GM18498 (cell line): ENCODE measurements around the gene ZBTB8A.
"Not testable (repeated sequence)": the region's sequence is repeated elsewhere in the genome, so short reads cannot be mapped to it uniquely, and the experiment has no call there.

Experiments
- ATAC-seq: cut with Tn5 transposase; IDR thresholded peaks from one replicate; pipeline ENCODE4 v1.9.1; 2021; ENCODE audit warnings: mild to moderate bottlenecking, moderate library complexity; ENCODE audit not compliant: unreplicated experiment

The ZBTB8A gene

DNA sequence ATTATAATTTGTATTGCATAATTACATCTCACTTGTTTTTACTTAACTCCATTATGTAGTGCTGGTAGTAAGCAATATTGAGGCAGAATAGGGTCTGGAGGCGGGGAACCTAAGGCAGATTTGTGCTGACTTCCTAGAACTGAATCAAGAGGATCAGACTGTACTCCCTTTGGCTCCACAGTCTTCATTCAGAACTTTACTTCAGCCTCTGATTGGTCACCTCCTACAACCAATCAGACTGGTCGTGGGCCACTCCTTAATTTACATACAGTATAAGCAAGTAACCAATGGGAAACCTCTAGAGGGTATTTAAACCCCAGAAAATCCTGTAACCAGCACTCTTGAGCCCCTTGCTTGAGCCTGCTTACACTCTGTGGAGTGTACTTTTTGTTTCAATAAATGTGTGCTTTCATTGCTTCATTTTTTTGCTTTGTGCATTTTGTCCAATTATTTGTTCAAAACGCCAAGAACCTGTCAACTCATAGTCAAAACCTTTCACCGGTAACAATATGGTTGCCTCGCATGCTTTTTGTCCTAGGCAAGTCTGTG is 79.5 kb downstream of the ZBTB8A start:
- no peak for ATAC-seq

DNA sequence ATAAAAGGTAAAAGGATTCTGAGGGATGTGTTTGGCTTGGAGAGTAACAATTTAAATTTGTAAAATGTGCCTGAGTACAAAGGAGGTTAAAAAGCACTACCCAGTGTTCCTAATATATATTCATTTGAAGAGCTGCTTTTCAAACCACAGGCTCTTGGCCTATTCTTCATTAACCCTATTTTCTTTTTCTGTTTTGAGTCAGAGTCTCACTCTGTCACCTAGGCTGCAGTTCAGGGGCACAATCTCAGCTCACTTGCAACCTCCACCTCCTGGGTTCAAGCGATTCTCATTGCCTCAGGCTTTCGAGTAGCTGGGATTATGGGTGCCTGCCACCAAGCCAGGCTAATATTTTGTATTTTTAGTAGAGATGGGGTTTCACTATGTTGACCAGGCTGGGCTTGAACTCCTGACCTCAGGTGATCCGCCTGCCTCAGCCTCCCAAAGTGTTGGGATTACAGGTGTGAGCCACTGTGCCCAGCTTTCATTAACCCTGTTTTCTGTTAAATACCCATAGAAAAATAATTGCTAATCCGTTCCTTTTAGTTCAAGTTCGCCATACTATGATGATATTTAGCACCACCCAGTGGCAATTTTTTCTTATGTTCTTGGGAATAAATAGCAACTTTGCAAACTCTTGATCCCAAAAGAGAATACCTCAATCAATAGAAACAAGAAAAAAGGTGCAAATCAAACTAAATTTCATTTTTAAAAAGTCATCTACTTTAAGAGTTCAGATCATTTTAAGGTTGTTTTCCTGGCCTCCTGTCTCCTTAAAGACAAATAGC is 80.7 kb downstream of the ZBTB8A start:
- peak; percentile 67 for ATAC-seq

DNA sequence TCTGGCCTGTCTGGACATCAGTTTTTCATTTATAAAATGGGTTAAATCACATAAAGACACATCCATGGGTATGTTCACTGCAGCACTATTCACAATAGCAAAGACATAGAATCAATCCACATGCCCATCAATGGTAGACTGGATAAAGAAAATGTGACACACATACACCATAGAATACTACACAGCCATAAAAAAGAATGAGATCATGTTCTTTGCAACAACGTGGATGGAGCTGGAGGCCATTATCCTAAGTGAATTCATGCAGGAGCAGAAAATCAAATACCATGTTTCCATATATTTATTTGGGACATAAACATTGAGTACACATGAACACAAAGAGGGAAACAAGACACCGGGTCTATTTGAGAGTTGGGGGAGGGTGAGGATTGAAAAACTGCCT is 83.0 kb downstream of the ZBTB8A start:
- no peak for ATAC-seq

DNA sequence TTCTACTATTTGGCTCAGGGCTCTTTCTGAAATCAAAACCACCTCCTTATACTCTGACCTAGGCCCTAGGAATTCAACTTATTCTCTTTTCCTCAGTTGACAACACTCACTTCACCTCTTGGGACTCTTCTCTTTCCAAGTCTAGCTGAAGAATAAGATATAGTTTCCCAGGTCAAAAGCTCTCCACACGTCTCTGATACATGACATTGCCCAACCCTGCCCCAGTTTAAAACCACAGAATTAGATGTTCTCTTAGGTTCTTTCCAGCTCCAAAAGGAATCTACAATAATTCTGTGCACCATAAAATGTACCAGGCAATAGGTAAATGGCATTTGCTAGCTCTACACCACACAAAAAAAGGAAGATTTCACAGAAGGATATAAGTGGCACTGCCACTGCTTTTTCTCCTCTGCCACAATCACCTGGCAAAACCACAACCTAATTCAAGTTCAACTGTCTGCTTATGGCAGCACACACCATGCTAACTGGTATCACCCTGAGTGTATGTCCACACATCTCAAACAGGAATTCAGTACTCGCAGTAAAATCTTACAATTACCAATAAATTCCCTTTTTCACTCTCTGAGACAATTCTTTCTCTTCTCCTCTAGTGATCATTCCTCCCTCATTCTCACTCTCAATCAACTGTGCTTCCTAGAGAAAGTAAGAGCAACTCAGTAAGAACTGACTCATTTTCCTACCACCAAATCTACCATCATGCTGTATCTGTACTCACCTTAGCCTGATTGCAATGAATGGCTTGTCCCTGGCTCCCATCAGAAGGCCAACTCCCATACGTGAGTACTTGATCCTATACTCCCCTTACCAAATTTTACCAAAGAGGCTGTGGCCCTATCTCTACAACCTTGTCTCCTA is 83.8 kb downstream of the ZBTB8A start:
- ATAC-seq = no peak

DNA sequence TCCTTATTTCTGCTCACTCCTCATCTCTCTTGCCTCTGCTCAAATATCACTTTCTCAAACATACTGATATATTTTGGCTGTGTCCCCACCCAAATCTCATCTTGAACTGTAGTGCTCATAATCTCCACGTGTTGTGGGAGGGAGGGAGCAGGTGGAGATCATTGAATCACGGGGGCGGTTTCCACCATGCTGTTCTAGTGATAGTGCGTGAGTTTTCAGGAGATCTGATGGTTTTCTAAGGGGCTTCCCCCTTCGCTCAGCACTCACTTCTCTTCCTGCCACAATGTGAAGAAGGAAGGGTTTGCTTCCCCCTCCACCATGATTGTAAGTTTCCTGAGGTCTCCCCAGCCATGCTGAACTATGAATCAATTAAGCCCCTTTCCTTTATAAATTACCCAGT is 84.5 kb downstream of the ZBTB8A start:
- no peak for ATAC-seq

DNA sequence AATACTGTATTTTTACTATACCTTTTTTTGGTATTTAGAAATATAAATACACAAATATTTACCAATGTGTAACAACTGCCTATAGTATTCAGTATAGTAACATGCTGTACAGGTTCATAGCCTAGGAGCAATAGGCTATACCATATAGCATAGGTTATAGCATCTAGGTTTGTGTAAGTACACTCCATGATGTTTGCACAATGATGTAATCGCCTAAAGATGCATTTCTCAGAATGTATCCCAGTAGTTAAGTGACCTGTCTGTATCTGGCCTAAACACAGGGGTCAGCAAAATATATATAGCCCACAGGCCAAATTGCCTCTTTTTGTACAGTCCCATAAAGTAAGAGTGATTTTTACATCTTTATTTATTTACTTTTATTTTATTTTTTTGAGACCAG is 86.9 kb downstream of the ZBTB8A start:
- no peak for ATAC-seq

DNA sequence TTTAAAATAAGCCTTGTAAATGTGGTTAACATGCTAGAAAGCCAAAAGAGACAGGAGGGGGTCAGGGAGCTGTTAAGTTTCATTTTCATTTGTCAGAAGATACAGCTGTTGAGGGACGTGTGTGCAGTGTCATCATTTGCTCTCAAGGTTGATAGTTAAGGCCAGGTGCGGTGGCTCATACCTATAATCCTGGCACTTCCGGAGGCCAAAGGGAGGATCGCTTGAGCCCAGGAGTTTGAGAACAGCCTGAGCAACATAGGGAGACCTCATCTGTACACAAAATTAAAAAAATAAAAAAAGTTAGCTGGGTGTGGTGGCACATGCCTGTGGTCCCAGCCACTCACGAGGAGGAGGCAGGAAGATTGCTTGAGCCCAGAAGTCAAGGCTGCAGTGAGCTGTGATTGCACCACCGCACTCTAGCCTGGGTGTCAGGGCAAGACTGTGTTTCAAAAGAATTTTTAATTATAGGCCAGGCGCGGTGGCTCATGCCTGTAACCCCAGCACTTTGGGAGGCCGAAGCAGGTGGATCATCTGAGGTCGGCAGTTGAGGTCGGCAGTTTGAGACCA is 88.5 kb downstream of the ZBTB8A start:
- peak; percentile 74 for ATAC-seq

DNA sequence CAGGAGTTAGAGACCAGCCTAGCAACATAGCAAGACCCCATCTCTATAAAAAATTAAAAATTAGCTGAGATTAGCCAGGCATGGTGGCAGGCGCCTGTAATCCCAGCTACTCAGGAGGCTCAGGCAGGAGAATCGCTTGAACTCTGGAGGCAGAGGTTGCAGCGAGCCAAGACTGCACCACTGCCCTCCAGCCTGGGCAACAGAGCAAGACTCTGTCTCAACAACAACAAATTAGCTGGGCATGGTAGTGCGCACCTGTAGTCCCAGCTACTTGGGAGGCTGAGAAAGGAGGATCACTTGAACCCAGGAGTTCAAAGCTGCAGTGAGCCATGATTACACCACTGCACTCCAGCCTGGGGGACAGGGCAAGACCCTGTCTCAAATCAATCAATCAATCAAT is 90.9 kb downstream of the ZBTB8A start:
- ATAC-seq = not testable (repeated sequence)

DNA sequence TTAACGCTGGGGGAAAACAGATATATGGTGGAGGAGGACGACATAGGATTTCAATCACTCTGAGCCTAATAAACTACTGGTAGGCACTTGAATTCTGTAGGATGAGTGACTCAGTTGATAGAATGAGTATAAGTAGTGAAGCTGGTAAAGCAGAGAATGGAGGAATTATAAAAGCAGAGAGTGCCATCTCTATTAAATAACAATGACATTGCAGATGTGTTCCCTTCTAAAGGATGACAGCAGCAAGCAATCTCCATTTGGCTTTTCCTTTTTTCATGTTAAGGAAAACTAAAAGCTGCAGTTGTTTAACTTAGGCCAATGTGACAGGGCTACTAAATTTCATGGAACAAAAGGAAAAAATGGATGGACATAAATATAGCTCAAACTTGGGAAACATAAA is 93.6 kb downstream of the ZBTB8A start:
- ATAC-seq = no peak

DNA sequence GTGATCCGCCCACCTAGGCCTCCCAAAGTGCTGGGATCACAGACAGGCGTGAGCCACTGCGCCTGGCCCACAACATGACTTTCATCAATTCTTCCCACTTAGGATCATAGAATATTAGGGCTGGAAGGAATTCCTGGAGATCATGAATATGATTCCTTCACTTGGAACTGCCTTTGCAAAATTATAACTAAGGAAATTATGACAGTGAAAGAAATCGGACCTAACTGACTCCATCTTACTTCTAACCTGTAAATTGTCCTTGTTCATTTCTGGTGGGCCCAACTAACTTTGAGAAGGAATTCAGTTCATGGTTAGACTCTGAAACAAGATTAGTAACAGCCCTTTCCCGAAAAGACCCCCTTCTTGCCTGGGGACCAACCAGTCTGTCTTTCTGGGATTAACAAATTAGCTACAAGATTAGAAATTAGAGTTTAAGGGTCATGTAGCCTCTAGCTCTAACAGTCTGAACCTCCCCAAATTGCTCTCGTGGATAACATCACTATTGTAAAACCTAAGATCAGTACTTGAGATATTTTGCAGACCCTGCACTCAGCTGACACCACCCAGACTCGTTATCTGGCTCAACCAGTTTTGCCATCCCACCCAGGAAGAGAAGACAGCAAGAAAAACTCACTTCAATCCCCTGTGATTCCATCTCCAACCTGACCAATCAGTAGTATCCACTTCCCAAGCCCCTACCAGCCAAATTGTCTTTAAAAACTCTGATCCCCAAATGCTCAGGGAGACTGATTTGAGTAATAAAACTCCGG is 96.5 kb downstream of the ZBTB8A start:
- ATAC-seq = no peak

DNA sequence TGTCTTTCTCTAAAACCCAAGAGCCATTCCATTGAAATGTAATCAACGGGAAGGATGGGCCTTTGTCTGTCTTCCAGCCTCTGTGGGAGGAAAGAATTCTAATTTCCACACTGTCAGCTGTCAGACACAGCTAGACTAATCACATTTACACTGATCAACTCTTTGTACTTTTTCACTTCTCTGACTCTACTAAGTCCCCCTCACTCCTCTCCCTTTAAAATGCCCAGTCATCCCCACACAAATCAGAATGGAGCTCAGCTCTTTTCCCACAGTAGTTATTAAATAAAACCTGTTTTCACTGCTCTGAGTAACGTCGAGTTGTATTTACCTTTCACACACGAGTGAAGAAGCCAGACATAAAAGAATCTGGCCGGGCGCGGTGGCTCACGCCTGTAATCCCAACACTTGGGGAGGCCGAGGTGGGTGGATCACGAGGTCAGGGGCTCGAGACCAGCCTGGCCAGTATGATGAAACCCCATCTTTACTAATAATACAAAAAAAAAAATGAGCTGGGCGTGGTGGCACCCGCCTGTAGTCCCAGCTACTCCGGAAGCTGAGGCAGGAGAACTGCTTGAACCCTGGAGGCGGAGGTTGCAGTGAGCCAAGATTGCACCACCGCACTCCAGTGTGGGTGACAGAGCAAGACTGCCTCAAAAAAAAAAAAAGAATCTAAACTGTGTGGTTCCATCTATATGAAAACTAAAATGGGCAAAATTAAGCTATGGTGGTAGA is 97.9 kb downstream of the ZBTB8A start:
- no peak for ATAC-seq

DNA sequence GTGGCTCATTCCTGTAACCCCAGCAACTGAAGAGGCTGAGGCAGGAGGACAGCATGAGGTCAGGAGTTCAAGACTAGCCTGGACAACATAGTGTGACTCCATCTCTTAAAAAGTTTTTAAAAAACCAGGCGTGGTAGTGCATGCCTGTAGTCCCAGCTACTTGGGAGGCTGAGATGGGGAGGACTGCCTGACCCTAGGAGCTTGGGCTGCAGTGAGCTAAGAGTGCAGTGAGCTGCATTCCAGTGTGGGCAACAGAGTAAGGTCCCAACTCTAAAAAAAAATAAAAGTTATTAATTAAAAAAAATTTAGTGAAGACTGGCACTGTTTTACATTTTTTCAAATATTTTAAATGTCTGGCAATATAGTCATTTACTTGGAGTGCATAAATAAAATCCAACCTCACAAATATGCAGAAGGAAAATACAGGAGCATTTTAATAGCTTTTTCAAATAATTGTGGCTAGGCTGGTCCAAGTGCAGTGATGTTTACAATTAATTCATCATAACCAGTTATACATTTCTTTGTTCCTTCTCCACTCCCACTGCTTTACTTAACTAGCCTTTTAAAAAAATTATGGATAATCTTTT is 100.4 kb downstream of the ZBTB8A start:
- ATAC-seq = no peak

DNA sequence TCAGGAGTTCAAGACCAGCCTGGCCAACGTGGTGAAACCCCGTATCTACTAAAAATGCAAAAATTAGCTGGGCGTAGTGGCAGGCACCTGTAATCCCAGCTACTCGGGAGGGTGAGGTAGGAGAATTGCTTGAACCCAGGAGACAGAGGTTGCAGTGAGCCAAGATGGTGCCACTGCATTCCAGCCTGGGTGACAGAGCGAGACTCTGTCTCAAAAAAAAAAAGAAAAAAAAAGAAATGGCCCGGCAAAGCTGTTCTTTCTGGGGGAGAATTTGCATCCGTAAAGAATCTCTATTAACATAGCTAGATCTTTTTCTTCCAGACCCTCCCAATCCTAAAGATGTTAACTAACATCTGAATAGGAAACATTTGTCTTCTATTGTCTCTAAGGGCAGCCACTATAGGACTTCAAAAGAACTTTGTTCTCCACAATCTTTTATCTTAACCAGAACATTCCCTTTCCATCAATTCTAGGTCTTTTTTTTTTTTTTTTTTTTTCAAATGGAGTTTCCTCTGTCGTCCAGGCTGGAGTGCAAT is 103.1 kb downstream of the ZBTB8A start:
- ATAC-seq = not testable (repeated sequence)

DNA sequence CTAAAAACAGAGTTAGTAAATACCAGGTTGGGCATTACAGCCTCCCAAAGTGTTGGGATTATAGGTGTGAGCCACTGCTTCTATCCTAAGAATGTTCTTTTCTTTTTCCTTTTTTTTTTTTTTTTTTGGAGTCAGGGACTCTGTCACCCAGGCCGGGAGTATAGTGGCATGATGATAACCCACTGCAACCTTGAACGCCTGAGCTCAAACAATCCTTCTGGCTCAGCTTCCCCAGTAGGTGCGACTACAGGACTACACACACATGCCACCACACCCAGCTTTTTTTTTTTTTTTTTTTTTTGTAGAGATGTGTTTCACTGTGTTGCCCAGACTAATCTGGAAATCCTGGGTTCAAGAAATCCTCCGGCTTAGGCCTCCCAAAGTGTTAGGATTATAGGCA is 105.2 kb downstream of the ZBTB8A start:
- no peak for ATAC-seq

DNA sequence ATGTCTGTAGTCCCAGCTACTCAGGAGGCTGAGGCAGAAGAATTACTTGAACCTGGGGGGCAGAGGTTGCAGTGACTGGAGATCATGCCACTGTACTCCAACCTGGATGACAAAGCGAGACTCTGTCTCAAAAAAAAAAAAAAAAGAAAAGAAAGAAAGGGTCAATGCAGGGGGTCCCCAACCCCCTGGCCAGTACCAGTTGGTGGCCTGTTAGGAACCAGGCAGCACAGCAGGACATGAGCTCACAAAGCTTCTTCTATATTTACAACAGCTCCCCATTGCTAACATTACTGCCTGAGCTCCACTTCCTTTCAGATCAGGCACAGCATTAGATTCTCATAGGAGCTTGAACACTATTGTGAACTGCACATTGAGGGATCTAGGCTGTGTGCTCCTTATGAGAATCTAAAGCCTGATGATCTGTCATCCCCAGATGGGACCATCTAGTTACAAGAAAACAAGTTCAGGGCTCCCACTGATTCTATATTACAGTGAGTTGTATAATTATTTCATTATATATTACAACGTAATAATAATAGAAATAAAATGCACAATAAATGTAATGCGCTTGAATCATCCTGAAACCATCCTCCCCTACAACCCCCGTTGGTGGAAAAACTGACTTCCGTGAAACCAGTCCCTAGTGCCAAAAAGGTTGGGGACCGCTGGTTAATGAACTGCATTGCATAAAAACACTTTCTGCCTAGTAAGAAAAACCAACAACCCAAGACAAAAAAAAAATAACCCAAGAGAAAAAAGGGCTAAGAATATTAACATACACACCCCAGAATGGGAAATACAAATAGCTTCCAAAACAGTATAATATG is 108.3 kb downstream of the ZBTB8A start:
- ATAC-seq = no peak

DNA sequence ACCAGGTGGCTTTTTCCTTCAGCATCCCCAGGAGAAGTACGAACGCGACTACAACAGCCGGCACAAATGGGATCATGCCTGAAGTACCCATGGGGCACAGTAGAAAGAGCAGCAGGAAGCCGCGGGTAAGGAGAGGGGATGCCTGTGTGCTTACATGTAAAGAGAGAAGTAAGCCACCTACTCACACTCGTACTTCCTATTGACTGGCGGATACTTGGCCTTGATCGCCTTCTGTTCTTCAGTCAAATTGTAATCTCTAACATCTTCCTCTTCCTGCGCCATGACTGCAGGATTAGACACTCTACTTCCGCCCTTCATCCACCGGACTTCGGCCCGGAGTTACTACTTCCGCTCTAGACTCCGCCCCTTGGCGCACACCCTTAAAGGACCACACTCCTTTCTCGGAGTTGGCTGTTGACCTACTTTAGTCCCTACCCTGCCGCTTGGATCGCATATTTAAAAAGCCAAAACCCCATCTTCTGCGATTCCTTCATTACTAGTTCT is 111.1 kb downstream of the ZBTB8A start, which contains the start of gene ZBTB8OS:
ZBTB8OS (minus strand) TSS at position 303 of the 504 bp plus-strand sequence; CDS start at position 282, 21 bp downstream.
- ATAC-seq = peak; percentile 67

DNA sequence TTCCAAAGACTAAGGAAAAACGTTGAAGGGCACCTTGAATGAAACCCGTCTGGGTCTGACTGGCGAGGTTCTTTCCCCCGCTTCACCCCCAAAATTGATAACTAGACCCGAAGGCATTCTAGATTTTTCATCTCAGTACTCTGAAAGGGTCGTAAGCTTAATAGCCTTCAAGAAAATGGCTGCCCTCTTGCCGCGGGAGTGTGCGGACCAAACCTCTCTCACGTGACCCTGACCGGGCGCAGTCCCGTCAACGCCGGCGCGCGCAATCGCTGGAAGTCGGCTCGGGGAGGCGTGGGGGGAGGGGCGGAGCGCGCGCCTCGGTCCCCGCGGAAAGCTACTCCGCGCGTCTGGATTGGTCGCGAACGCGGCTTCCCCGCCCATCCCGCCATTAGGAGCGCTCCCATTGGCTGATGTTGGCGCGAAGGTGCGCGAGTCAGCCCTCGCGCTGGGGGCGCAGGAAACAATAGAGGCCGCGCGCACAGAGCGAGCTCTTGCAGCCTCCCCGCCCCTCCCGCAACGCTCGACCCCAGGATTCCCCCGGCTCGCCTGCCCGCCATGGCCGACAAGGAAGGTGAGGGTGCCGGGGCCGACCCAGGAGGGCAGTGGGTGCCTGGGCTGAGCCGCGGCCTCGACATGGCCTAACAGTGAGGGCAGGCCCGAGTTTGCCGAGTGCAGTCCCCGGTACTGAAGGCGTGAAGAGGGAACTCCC is 111.7 kb downstream of the ZBTB8A start, which contains the start of gene RBBP4:
RBBP4 (plus strand) TSS at position 457 of the 709 bp plus-strand sequence; CDS start at position 556, 99 bp downstream.
- ATAC-seq = peak; percentile 82
